ENCODE measurements around the gene CANT1.

- no peak for TF ChIP-seq EZH2 (IDR thresholded peaks at IDR 0.05)
- no peak for TF ChIP-seq FOXP2 (optimal IDR thresholded peaks at IDR 0.05; ENCODE audit: control extremely low read depth, extremely low read length, insufficient read depth)
- TF ChIP-seq POLR2AphosphoS5 (IDR thresholded peaks at IDR 0.05; ENCODE audit: borderline replicate concordance, low read depth, low read length), result no peak
These were observed 36.4 kb downstream of the CANT1 start for GRCh38 chr17:78973196-78973595.
